Activated CD4-positive, alpha-beta T cell treated with anti-CD3 and anti-CD28 coated beads, Interleukin-2, amount 50 U/mL, for 4 hours (primary cell): Measurements from ENCODE around the gene RIOX2.

ENCODE experiments used
- DNase-seq, 2 experiments: peaks; one replicate each; pipeline ENCODE4 v3.0.0-alpha.2; 2020

RIOX2 gene

GRCh38 chr3:97988784-97989568, 16.7 kb upstream of the RIOX2 start:
- DNase-seq: no peak

- DNase-seq: no peak
Measured at GRCh38 chr3:97987306-97987705, 15.1 kb upstream of the RIOX2 start.

- no peak for DNase-seq
Measured at GRCh38 chr3:97983933-97984491, 11.8 kb upstream of the RIOX2 start.

GRCh38 chr3:97981886-97982285, 9.7 kb upstream of the RIOX2 start:
- no peak for DNase-seq

- DNase-seq: no peak
Measured at GRCh38 chr3:97979610-97980009, 7.4 kb upstream of the RIOX2 start.

GRCh38 chr3:97975466-97975865, 3.2 kb upstream of the RIOX2 start:
- no peak for DNase-seq

- no peak for DNase-seq
Measured at GRCh38 chr3:97974996-97975395, 2.8 kb upstream of the RIOX2 start.

GRCh38 chr3:97972976-97973375, 745 bp upstream of the RIOX2 start:
- no peak for DNase-seq

- DNase-seq: no peak
Measured at GRCh38 chr3:97970956-97971620, 1.1 kb downstream of the RIOX2 start.

- no peak for DNase-seq
Measured at GRCh38 chr3:97970156-97970555, 2.1 kb downstream of the RIOX2 start.

- DNase-seq: no peak
Measured at GRCh38 chr3:97969541-97969940, 2.7 kb downstream of the RIOX2 start.

- no peak for DNase-seq
Measured at GRCh38 chr3:97968376-97968775, 3.9 kb downstream of the RIOX2 start.

- DNase-seq: no peak
Measured at GRCh38 chr3:97967966-97968365, 4.3 kb downstream of the RIOX2 start.

GRCh38 chr3:97960993-97961766, 11.1 kb downstream of the RIOX2 start:
- no peak for DNase-seq

GRCh38 chr3:97960551-97960950, 11.7 kb downstream of the RIOX2 start:
- no peak for DNase-seq

- DNase-seq: no peak
Measured at GRCh38 chr3:97959872-97960271, 12.4 kb downstream of the RIOX2 start.

- no peak for DNase-seq
Measured at GRCh38 chr3:97958796-97959195, 13.4 kb downstream of the RIOX2 start.

- no peak for DNase-seq
Measured at GRCh38 chr3:97958396-97958795, 13.8 kb downstream of the RIOX2 start.

GRCh38 chr3:97957617-97958311, 14.5 kb downstream of the RIOX2 start:
- DNase-seq: no peak

- DNase-seq: no peak
Measured at GRCh38 chr3:97956051-97956450, 16.2 kb downstream of the RIOX2 start.

- no peak for DNase-seq
Measured at GRCh38 chr3:97954228-97954827, 17.9 kb downstream of the RIOX2 start.

GRCh38 chr3:97952872-97953271, 19.4 kb downstream of the RIOX2 start:
- DNase-seq: no peak
